IMR-90 (cell line): ENCODE data around the gene P4HA1. TPM values are rescaled to one million over a fixed set of nuclear protein-coding genes. Genes with fewer than 3 reads are reported as not detected.

Experiments used
- ATAC-seq: fragments of 200-7000 bp; cut with Tn5 transposase; 2 replicates; pipeline ENCODE4 v1.9.1; 2020; ENCODE audit warnings: low read depth, mild to moderate bottlenecking, moderate library complexity
- BruUV-seq: library from RNA; stranded (reverse); fragments of 400-500 nt; replicated peaks from 2 replicates; lab custom pipeline; 2021; lab: Mats Ljungman, UMichigan
- CTCF ChIA-PET: fragments of 300-600 bp; formaldehyde crosslinking; extraction: SDS; loops from one replicate; lab custom pipeline; 2021; ENCODE audit warnings: antibody characterized with exemption; lab: Yijun Ruan, JAX
- POLR2A ChIA-PET: fragments of 300-600 bp; sonication (Branson Sonifier 250); formaldehyde crosslinking; loops from one replicate; lab custom pipeline; 2022; ENCODE audit warnings: antibody characterized with exemption; ENCODE audit not compliant: unreplicated experiment; lab: Charles Lee
- DNase-seq: peaks from one replicate; pipeline ENCODE4 v3.0.0; 2013
- H2AFZ ChIP-seq: replicated peaks from 2 replicates; pipeline ENCODE3; 2013; ENCODE audit warnings: low read length, mild to moderate bottlenecking; ENCODE audit not compliant: poor library complexity
- H2AK5ac ChIP-seq: 2 replicates; pipeline ENCODE4 v1.6.1; 2013; ENCODE audit warnings: low read depth, low read length, inconsistent platforms
- H2AK9ac ChIP-seq: replicated peaks from 2 replicates; pipeline ENCODE3; 2013; ENCODE audit warnings: mild to moderate bottlenecking, low read depth, low read length, moderate library complexity; ENCODE audit not compliant: poor library complexity
- H2BK120ac ChIP-seq: 2 replicates; pipeline ENCODE4 v1.6.1; 2013; ENCODE audit warnings: low read depth, low read length, inconsistent platforms
- H2BK15ac ChIP-seq: 3 replicates; pipeline ENCODE4 v1.6.1; 2013; ENCODE audit warnings: low read depth, low read length, inconsistent platforms
- H2BK20ac ChIP-seq: 2 replicates; pipeline ENCODE4 v1.6.1; 2013; ENCODE audit warnings: low read depth, mild to moderate bottlenecking, inconsistent platforms, low read length, moderate library complexity
- H2BK5ac ChIP-seq: 2 replicates; pipeline ENCODE4 v1.6.1; 2013; ENCODE audit warnings: mild to moderate bottlenecking, low read depth, low read length, inconsistent platforms; ENCODE audit not compliant: poor library complexity, severe bottlenecking
- H3K14ac ChIP-seq: replicated peaks from 2 replicates; pipeline ENCODE4 v1.6.1; 2013; ENCODE audit warnings: low read depth, low read length, inconsistent platforms
- H3K18ac ChIP-seq: 2 replicates; pipeline ENCODE4 v1.6.1; 2013; ENCODE audit warnings: low read depth, low read length, control low read depth
- H3K23ac ChIP-seq: 2 replicates; pipeline ENCODE4 v1.6.1; 2013; ENCODE audit warnings: low read depth, low read length, inconsistent platforms
- H3K27ac ChIP-seq: 2 replicates; pipeline ENCODE4 v1.5.1; 2013; ENCODE audit warnings: mild to moderate bottlenecking, control low read depth, low read length; ENCODE audit not compliant: insufficient read depth
- H3K27me3 ChIP-seq: 2 replicates; pipeline ENCODE4 v1.6.1; 2013; ENCODE audit warnings: low read length; ENCODE audit not compliant: control insufficient read depth, insufficient read depth
- H3K36me3 ChIP-seq: 2 replicates; pipeline ENCODE4 v1.6.1; 2013; ENCODE audit warnings: low read length, mixed read lengths; ENCODE audit not compliant: control insufficient read depth, insufficient read depth
- H3K4ac ChIP-seq: 2 replicates; pipeline ENCODE4 v1.6.1; 2013; ENCODE audit warnings: low read depth, low read length, inconsistent platforms
- H3K4me1 ChIP-seq: 2 replicates; pipeline ENCODE4 v1.6.1; 2013; ENCODE audit warnings: low read length, mixed read lengths; ENCODE audit not compliant: control insufficient read depth, insufficient read depth
- H3K4me2 ChIP-seq: 2 replicates; pipeline ENCODE4 v1.6.1; 2013; ENCODE audit warnings: low read depth, mild to moderate bottlenecking, control low read depth, low read length, moderate library complexity
- H3K4me3 ChIP-seq: 2 replicates; pipeline ENCODE4 v1.5.1; 2013; ENCODE audit warnings: low read depth, mild to moderate bottlenecking, control low read depth, low read length, moderate library complexity; ENCODE audit not compliant: insufficient read depth
- H3K56ac ChIP-seq: 2 replicates; pipeline ENCODE4 v1.6.1; 2013; ENCODE audit warnings: low read length, inconsistent platforms; ENCODE audit not compliant: insufficient read depth; ENCODE audit errors: extremely low read depth
- H3K79me1 ChIP-seq, 2 experiments: 2 replicates each; pipeline ENCODE4 v1.6.1; 2013; ENCODE audit warnings: low read length in 2 of 2, inconsistent platforms in 1 of 2, low read depth in 1 of 2
- H3K9ac ChIP-seq: 2 replicates; pipeline ENCODE4 v1.6.1; 2013; ENCODE audit warnings: low read depth, low read length, control low read depth
- H3K9me1 ChIP-seq: 2 replicates; pipeline ENCODE4 v1.6.1; 2013; ENCODE audit warnings: low read length, inconsistent platforms; ENCODE audit not compliant: insufficient read depth
- H3K9me3 ChIP-seq: 2 replicates; pipeline ENCODE4 v1.6.1; 2013; ENCODE audit warnings: low read length; ENCODE audit not compliant: control insufficient read depth, insufficient read depth
- H4K20me1 ChIP-seq: 2 replicates; pipeline ENCODE4 v1.6.1; 2013; ENCODE audit warnings: low read length, inconsistent platforms; ENCODE audit not compliant: insufficient read depth
- H4K5ac ChIP-seq: 2 replicates; pipeline ENCODE4 v1.6.1; 2013; ENCODE audit warnings: mild to moderate bottlenecking, low read depth, low read length, control low read depth
- H4K8ac ChIP-seq, 2 experiments: 2 replicates each; pipeline ENCODE4 v1.6.1; 2013; ENCODE audit warnings: low read depth in 2 of 2, low read length in 2 of 2, control low read depth in 1 of 2, inconsistent platforms in 1 of 2
- H4K91ac ChIP-seq: 2 replicates; pipeline ENCODE4 v1.6.1; 2013; ENCODE audit warnings: low read depth, low read length, inconsistent platforms; ENCODE audit not compliant: insufficient read depth
- BHLHE40 ChIP-seq: fragments of 150-350 bp; IDR thresholded peaks from 2 replicates; pipeline ENCODE4 v1.6.1; 2016; ENCODE audit warnings: mild to moderate bottlenecking, low read depth, low read length
- CEBPB ChIP-seq: IDR thresholded peaks from 2 replicates; pipeline ENCODE4 v1.6.1; 2012; ENCODE audit warnings: low read depth, low read length, improper control_type of control experiment
- CHD1 ChIP-seq: IDR thresholded peaks from 2 replicates; pipeline ENCODE4 v1.6.1; 2012; ENCODE audit warnings: low read depth, low read length, improper control_type of control experiment
- FOS ChIP-seq: fragments of 150-350 bp; IDR thresholded peaks from 2 replicates; pipeline ENCODE4 v1.6.1; 2016; ENCODE audit warnings: low read depth, low read length
- MAFK ChIP-seq: IDR thresholded peaks from 2 replicates; pipeline ENCODE4 v1.6.1; 2012; ENCODE audit warnings: low read depth, low read length, improper control_type of control experiment
- MAZ ChIP-seq: IDR thresholded peaks from 2 replicates; pipeline ENCODE4 v1.6.1; 2012; ENCODE audit warnings: low read depth, mild to moderate bottlenecking, low read length, improper control_type of control experiment, moderate library complexity, borderline replicate concordance
- MXI1 ChIP-seq: IDR thresholded peaks from 2 replicates; pipeline ENCODE4 v1.6.1; 2012; ENCODE audit warnings: low read depth, mild to moderate bottlenecking, low read length, moderate library complexity, borderline replicate concordance
- NFE2L2 ChIP-seq: fragments of 150-350 bp; IDR thresholded peaks from 2 replicates; pipeline ENCODE4 v1.6.1; 2016; ENCODE audit warnings: low read depth, mild to moderate bottlenecking, low read length
- POLR2A ChIP-seq: IDR thresholded peaks from 2 replicates; pipeline ENCODE4 v1.6.1; 2012; ENCODE audit warnings: mild to moderate bottlenecking, low read depth, low read length
- RAD21 ChIP-seq: IDR thresholded peaks from 2 replicates; pipeline ENCODE4 v1.6.1; 2012; ENCODE audit warnings: low read length, improper control_type of control experiment
- RCOR1 ChIP-seq: IDR thresholded peaks from 2 replicates; pipeline ENCODE4 v1.6.1; 2012; ENCODE audit warnings: mild to moderate bottlenecking, low read length, improper control_type of control experiment; ENCODE audit not compliant: insufficient replicate concordance
- RFX5 ChIP-seq: IDR thresholded peaks from 2 replicates; pipeline ENCODE4 v1.8.0; 2012; ENCODE audit warnings: low read depth, mild to moderate bottlenecking, low read length, moderate library complexity
- SMC3 ChIP-seq: fragments of 150-350 bp; IDR thresholded peaks from 2 replicates; pipeline ENCODE4 v1.6.1; 2016; ENCODE audit warnings: low read depth, mild to moderate bottlenecking, antibody characterized with exemption, low read length, moderate library complexity
- WGBS, 2 experiments: methylation state at CpG; one replicate each; pipeline versions ENCODE4 v1.1.5 to v1.1.7; 2013; ENCODE audit warnings: missing lambda C conversion rate in 2 of 2; ENCODE audit not compliant: insufficient read length in 1 of 2; ENCODE audit errors: extremely low coverage in 2 of 2; 5-methylcytosine and 5-hydroxymethylcytosine counted together
- dilution Hi-C: fragments of 300-500 bp; cut with HindIII; formaldehyde crosslinking; loops from one replicate; pipeline ENCODE4 v1.14.3; 2018; ENCODE audit warnings: low sequenced_read_pairs; ENCODE audit not compliant: unreplicated experiment
- in situ Hi-C: fragments of 300-500 bp; cut with MboI; formaldehyde crosslinking; loops from 3 replicates; pipeline ENCODE4 v1.14.3; 2019; ENCODE audit warnings: low sequenced_read_pairs, inconsistent platforms, mixed read lengths
- intact Hi-C: fragments of 100-400 bp; cut with micrococcal nuclease; formaldehyde crosslinking; loops from 2 replicates; pipeline ENCODE4 v1.10.0; 2022
- polyA plus RNA-seq, 3 experiments: library from polyadenylated mRNA; depleted of rRNA; stranded (reverse); fragments of >200 nt; gene quantifications; 2 replicates each; pipeline ENCODE4 v1.2.3, GENCODE V29; 2012; ENCODE audit warnings: low replicate concordance in 1 of 3
- total RNA-seq: library from RNA; depleted of rRNA; stranded (reverse); fragments of >200 nt; gene quantifications from 2 replicates; pipeline ENCODE4 v1.2.3, GENCODE V29; 2012
- TF ChIP-seq, protein P1 (sequence below): fragments of 150-350 bp; IDR thresholded peaks from 2 replicates; pipeline ENCODE4 v1.6.1; 2016; ENCODE audit warnings: low read depth, mild to moderate bottlenecking, low read length, moderate library complexity, borderline replicate concordance
- TF ChIP-seq, protein P2 (sequence below): fragments of 150-350 bp; IDR thresholded peaks from 2 replicates; pipeline ENCODE4 v1.6.1; 2017; ENCODE audit warnings: mild to moderate bottlenecking, antibody characterized with exemption, low read length, low read depth
- TF ChIP-seq, protein P3 (sequence below): conservative IDR thresholded peaks from 2 replicates; pipeline ENCODE4 v1.5.1; 2012; ENCODE audit warnings: mild to moderate bottlenecking, low read depth, low read length, improper control_type of control experiment

The P4HA1 gene
- total and polyA plus RNA-seq, 2 of the 4 experiments (the other 2 are of a cell fraction) = 178 to 241 TPM

DNA sequence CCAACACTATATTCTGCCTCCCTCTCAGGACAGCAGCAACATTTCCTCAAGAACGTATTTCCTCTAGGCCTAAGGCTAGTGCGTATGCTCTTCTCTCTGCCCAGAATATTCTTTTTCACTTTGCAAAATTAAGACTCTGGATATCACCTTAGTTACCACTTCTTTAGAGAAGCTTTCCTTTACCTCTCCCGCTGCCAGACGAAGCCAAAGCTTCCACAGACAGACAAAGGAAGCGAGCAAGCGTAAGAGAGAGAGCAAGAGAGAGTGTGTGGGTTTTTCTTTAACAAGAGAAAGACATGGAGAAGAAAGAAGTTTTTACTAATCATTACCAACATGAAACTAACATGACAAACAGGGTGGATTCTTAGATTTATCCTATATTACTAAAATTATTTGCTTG, 64.1 kb downstream of the P4HA1 start:
- no peak overlapping the region for H3K14ac ChIP-seq
- in situ Hi-C loops (no loop called here), dilution Hi-C loops (no loop called here), intact Hi-C loops (no loop called here)
- H2AFZ ChIP-seq = no peak overlapping the region
- TF ChIP-seq POLR2A (no peak), NFE2L2 (no peak), MAFK (no peak), SMC3 (no peak), CEBPB (no peak), RFX5 (no peak), BHLHE40 (no peak), MXI1 (no peak), CHD1 (no peak), RAD21 (no peak), MAZ (no peak), FOS (no peak), RCOR1 (no peak)
- TF ChIP-seq, protein P1, sequence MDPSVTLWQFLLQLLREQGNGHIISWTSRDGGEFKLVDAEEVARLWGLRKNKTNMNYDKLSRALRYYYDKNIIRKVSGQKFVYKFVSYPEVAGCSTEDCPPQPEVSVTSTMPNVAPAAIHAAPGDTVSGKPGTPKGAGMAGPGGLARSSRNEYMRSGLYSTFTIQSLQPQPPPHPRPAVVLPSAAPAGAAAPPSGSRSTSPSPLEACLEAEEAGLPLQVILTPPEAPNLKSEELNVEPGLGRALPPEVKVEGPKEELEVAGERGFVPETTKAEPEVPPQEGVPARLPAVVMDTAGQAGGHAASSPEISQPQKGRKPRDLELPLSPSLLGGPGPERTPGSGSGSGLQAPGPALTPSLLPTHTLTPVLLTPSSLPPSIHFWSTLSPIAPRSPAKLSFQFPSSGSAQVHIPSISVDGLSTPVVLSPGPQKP = no peak
- TF ChIP-seq, protein P2, sequence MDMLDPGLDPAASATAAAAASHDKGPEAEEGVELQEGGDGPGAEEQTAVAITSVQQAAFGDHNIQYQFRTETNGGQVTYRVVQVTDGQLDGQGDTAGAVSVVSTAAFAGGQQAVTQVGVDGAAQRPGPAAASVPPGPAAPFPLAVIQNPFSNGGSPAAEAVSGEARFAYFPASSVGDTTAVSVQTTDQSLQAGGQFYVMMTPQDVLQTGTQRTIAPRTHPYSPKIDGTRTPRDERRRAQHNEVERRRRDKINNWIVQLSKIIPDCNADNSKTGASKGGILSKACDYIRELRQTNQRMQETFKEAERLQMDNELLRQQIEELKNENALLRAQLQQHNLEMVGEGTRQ = no peak
- TF ChIP-seq, protein P3, sequence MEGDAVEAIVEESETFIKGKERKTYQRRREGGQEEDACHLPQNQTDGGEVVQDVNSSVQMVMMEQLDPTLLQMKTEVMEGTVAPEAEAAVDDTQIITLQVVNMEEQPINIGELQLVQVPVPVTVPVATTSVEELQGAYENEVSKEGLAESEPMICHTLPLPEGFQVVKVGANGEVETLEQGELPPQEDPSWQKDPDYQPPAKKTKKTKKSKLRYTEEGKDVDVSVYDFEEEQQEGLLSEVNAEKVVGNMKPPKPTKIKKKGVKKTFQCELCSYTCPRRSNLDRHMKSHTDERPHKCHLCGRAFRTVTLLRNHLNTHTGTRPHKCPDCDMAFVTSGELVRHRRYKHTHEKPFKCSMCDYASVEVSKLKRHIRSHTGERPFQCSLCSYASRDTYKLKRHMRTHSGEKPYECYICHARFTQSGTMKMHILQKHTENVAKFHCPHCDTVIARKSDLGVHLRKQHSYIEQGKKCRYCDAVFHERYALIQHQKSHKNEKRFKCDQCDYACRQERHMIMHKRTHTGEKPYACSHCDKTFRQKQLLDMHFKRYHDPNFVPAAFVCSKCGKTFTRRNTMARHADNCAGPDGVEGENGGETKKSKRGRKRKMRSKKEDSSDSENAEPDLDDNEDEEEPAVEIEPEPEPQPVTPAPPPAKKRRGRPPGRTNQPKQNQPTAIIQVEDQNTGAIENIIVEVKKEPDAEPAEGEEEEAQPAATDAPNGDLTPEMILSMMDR = no peak
- H3K4ac ChIP-seq = no peak overlapping the region
- no peak overlapping the region for H3K23ac ChIP-seq
- no peak overlapping the region for H4K5ac ChIP-seq
- H4K8ac ChIP-seq = no peak overlapping the region
- ChIA-PET POLR2A (no interaction called here), CTCF (no interaction called here)
- no peak overlapping the region for H2BK5ac ChIP-seq
- no peak overlapping the region for H3K4me2 ChIP-seq
- no peak overlapping the region for H2BK15ac ChIP-seq
- H3K4me1 ChIP-seq = no peaks in the 10 kb centered on the region
- no peak overlapping the region for H2AK5ac ChIP-seq
- no peak overlapping the region for H4K91ac ChIP-seq
- DNase-seq (no peak), ATAC-seq (no peak)
- H3K9me3 ChIP-seq = no peaks in the 10 kb centered on the region
- H3K56ac ChIP-seq = no peak overlapping the region
- no peaks in the 10 kb centered on the region; the same call in 1 of the 2 replicates for H3K9me1 ChIP-seq
- no peak overlapping the region for H3K9ac ChIP-seq
- WGBS, 2 experiments = 100% methylated on average over 1 of the region's 6 CpGs; no CpG with 5 or more reads in 1 of the 2 experiments
- H2BK20ac ChIP-seq = no peak overlapping the region
- peaks cover 13 to 20% of the 10 kb centered on the region in 2 experiments; a peak in 3 of 4 replicates for H3K79me1 ChIP-seq
- no peak overlapping the region for H2BK120ac ChIP-seq
- no peak overlapping the region for H2AK9ac ChIP-seq
- peaks cover 37% of the 10 kb centered on the region for H3K36me3 ChIP-seq
- no peak overlapping the region for H3K18ac ChIP-seq
- no peaks in the 10 kb centered on the region for H3K27me3 ChIP-seq
- H3K27ac ChIP-seq = no peak overlapping the region
- H4K20me1 ChIP-seq = no peaks in the 10 kb centered on the region; the same call in 1 of the 2 replicates
- no peak overlapping the region for H3K4me3 ChIP-seq
- no TSS peak for BruUV-seq
